ENCODE data around the gene GSTM2.

GSTM2 gene

GRCh38 chr1:109714661-109715372, 47.0 kb downstream of the GSTM2 start:
- no peak overlapping the region for H3K4me3 ChIP-seq (ENCODE audit: low read length)
- no peak for TF ChIP-seq CTCF (conservative IDR thresholded peaks at IDR 0.05; ENCODE audit: low read length)
- DNase-seq (ENCODE audit: low read depth) = no peak

DNA sequence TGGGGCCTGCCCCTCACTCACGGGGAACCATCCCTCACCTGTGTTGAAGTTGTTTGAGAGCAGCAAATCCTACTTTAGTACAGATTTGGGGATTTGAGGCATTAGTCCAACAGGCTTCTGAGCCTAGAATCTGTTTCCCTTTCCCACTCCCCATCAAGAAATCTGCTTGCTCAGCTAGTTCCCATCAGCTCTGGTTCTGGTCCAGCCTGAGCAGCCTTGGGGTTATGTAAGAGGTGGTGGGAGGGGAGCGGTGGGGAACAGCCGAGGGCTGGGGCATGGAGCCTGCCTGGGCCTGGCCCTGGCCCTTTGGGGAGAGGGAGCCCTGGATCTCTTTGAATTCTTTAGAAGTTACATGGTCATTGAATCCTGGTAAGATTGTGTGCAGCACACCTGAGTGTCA, 48.3 kb downstream of the GSTM2 start:
- no peak overlapping the region for H3K4me3 ChIP-seq (ENCODE audit: low read length)
- no peak for TF ChIP-seq CTCF (conservative IDR thresholded peaks at IDR 0.05; ENCODE audit: low read length)

GRCh38 chr1:109716570-109717090, 48.8 kb downstream of the GSTM2 start:
- DNase-seq (ENCODE audit: low read depth) = no peak
- no peak for TF ChIP-seq CTCF (conservative IDR thresholded peaks at IDR 0.05; ENCODE audit: low read length)
- H3K4me3 ChIP-seq (ENCODE audit: low read length) = no peak overlapping the region

More for the DNA sequence above, 48.3 kb downstream of the GSTM2 start:
- no peak for DNase-seq (ENCODE audit: low read depth)

DNA sequence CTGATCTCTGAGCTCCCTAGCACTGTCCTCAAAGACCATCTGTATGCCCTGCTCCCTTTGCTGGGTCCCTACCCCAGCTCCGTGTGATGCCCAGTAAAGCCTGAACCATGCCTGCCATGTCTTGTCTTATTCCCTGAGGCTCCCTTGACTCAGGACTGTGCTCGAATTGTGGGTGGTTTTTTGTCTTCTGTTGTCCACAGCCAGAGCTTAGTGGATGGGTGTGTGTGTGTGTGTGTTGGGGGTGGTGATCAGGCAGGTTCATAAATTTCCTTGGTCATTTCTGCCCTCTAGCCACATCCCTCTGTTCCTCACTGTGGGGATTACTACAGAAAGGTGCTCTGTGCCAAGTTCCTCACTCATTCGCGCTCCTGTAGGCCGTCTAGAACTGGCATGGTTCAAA, 49.9 kb downstream of the GSTM2 start:
- H3K4me3 ChIP-seq (ENCODE audit: low read length) = no peak overlapping the region
- DNase-seq (ENCODE audit: low read depth) = no peak
- TF ChIP-seq CTCF (conservative IDR thresholded peaks at IDR 0.05; ENCODE audit: low read length) = no peak

DNA sequence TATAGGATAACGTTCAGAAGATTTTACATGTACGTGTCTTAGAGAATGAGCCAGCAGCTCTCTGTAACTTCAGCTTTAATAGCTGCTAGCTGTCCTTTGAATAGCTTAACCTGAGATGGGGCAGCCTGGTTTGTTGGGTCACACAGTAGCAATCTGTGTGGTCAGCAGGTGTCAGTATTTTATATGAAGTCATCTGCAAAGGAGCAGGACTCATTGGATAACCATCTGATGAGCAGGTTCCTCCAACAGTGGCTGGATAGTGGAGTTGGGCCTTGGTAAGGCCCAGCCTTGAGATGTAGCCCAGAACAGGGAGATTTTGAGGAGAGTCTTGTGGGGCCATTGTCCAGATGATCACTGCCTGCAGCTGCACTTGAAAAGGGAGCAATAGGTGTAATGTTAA, 50.6 kb downstream of the GSTM2 start:
- TF ChIP-seq CTCF (conservative IDR thresholded peaks at IDR 0.05; ENCODE audit: low read length) = no peak
- no peak for DNase-seq (ENCODE audit: low read depth)
- H3K4me3 ChIP-seq (ENCODE audit: low read length) = no peak overlapping the region

DNA sequence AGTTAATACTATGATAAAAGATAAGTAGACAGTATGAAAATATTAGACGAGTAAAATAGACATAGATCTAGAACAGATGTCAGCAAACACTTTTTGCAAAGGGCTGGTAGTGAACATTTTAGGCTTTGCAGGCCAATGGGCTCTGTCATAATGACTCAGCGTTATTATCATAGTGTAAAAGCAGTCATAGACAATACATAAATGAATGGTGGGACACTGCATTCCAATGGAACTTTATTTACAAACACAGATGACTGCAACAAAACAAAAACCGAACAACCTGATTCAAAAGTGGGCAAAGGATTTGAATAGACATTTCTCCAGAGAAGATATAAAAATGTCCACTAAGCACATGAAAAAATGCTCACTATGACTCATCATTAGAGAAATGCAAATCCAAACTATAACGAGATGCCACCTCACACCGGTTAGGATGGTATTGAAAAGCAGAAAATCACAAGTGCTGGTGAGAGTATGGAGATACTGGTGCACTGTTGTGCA, 51.5 kb downstream of the GSTM2 start:
- H3K4me3 ChIP-seq (ENCODE audit: low read length) = no peak overlapping the region
- TF ChIP-seq CTCF (conservative IDR thresholded peaks at IDR 0.05; ENCODE audit: low read length) = no peak
- peak; percentile 62 for DNase-seq (ENCODE audit: low read depth)

DNA sequence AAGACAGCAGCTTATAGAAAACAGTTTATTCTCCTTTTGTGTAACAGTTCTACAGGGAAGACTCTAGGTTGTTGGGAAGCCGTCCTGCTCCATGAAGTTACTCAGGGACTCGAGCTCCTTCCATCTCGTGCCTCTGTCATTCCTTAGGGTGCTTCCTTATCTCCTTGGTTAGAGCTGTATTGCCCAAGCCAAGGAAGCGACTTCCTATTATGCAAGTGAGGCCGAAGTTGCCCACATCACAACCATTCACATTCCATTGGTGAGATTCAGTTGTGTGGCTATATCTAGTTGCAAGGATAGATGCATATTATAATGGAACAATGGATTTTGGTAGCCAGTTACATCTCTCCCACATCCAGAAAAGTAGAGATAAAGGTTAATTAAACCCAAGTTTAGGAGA, 53.2 kb downstream of the GSTM2 start:
- DNase-seq (ENCODE audit: low read depth) = peak; percentile 54
- no peak for TF ChIP-seq CTCF (conservative IDR thresholded peaks at IDR 0.05; ENCODE audit: low read length)

More for the DNA sequence above, 53.2 kb downstream of the GSTM2 start:
- H3K4me3 ChIP-seq (ENCODE audit: low read length) = no peak overlapping the region

Measured in AG10803 (cell line).